Smooth muscle cell (in vitro differentiated cells): ENCODE measurements around the gene CADPS2. TPM values are rescaled to one million over a fixed set of nuclear protein-coding genes. Genes with fewer than 3 reads are reported as not detected.
A peak's percentile ranks its signal among the peaks of the same experiment; 100 is the strongest.

ENCODE experiments used
- DNase-seq: peaks from one replicate; lab custom pipeline; 2025; ENCODE audit not compliant: unreplicated experiment; lab: John Stamatoyannopoulos, UW
- H2AFZ ChIP-seq: fragments of 200-600 bp; sonication (generic); 2 replicates; pipeline ENCODE4 v1.6.0; 2016; ENCODE audit warnings: antibody characterized with exemption, low read depth, mild to moderate bottlenecking
- H3F3A ChIP-seq: fragments of 200-600 bp; sonication (generic); 2 replicates; pipeline ENCODE4 v1.6.0; 2017; ENCODE audit warnings: antibody characterized with exemption, low read depth
- H3K27ac ChIP-seq: fragments of 200-600 bp; sonication (generic); 2 replicates; pipeline ENCODE4 v1.5.1; 2016; ENCODE audit warnings: low read depth, mild to moderate bottlenecking
- H3K27me3 ChIP-seq: fragments of 200-600 bp; sonication (generic); 2 replicates; pipeline ENCODE4 v1.6.1; 2016; ENCODE audit warnings: low read depth, mild to moderate bottlenecking
- H3K36me3 ChIP-seq: fragments of 200-600 bp; sonication (generic); 2 replicates; pipeline ENCODE4 v1.5.1; 2016; ENCODE audit warnings: low read depth
- H3K4me1 ChIP-seq: fragments of 200-600 bp; sonication (generic); 2 replicates; pipeline ENCODE4 v1.5.1; 2016; ENCODE audit warnings: low read depth
- H3K4me2 ChIP-seq: fragments of 200-600 bp; sonication (generic); 2 replicates; pipeline ENCODE4 v1.6.0; 2016; ENCODE audit warnings: mild to moderate bottlenecking
- H3K4me3 ChIP-seq: fragments of 200-600 bp; sonication (generic); 2 replicates; pipeline ENCODE4 v1.5.1; 2016; ENCODE audit warnings: mild to moderate bottlenecking
- H3K79me2 ChIP-seq: fragments of 200-600 bp; sonication (generic); 2 replicates; pipeline ENCODE4 v1.6.0; 2016; ENCODE audit warnings: low read depth, mild to moderate bottlenecking
- H3K9ac ChIP-seq: fragments of 200-600 bp; sonication (generic); 2 replicates; pipeline ENCODE4 v1.6.0; 2016; ENCODE audit warnings: low read depth
- H3K9me3 ChIP-seq: fragments of 200-600 bp; sonication (generic); replicated peaks from 2 replicates; pipeline ENCODE4 v1.5.1; 2016; ENCODE audit warnings: low read depth
- H4K20me1 ChIP-seq: fragments of 200-600 bp; sonication (generic); 2 replicates; pipeline ENCODE4 v1.6.0; 2016; ENCODE audit warnings: low read depth
- WGBS: methylation state at CpG from one replicate; pipeline ENCODE4 v1.1.7; 2016; ENCODE audit warnings: low lambda C conversion rate; 5-methylcytosine and 5-hydroxymethylcytosine counted together
- polyA plus RNA-seq: library from polyadenylated mRNA; unstranded; fragments of >200 nt; fragmentation: Nextera tagmentation; extraction: Ambion mirVana; gene quantifications from 2 replicates; pipeline ENCODE4 v1.2.1, GENCODE V29; 2016
- total RNA-seq: library from RNA; depleted of rRNA; stranded (reverse); fragments of >200 nt; gene quantifications from 2 replicates; pipeline ENCODE4 v1.2.3, GENCODE V29; 2014
- TF ChIP-seq, protein P1 (sequence below): fragments of 200-600 bp; sonication (generic); IDR thresholded peaks from 2 replicates; pipeline ENCODE4 v1.5.1; 2017; ENCODE audit warnings: borderline replicate concordance, mild to moderate bottlenecking, antibody characterized with exemption; ENCODE audit not compliant: insufficient read depth, poor library complexity, severe bottlenecking

The CADPS2 gene
- total and polyA plus RNA-seq, 2 experiments from 2014 or later = 8.5 to 15.6 TPM

DNA sequence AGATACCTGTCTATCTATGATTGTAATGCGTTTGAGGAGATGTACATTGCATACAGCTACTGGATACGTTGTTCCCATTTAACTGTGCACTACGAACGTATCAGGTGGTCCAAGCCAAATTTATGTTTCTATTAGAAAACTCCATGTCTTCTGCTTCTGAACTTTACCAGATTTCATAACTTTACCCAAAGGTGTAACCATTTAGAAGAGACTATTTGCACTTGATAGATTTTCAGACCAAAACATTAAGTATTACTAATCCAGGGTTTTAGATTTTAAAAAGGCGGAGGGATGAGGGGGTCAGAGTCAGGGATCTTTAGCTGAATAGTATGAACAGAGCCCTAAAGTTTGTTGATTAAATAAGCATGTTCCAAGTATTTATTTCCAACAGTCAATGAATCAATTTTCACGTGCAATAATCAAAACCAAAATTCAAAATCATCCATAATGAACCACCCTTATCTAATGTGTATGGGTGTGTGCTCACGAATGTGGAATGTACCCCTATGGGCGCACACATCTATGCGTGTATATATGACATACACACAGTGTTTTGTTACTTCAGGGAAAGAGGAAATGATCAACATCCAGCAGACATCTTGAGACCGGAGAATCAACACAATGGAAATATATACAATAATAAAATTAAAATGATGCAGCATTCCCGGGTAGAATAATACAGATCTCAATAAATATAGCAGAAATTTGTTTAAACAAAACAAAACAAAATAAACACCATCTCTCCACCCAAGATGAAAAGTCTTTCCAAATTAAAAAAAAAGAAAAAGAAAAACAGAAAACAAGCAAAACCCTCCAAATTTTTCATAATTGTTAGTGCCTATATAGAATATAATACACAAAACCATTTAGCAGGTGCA lies 585.1 kb downstream of the CADPS2 start:
- Histone ChIP-seq H3K4me3 (no peak overlapping the region), H3K4me2 (peak overlapping the region; percentile 82), H3K36me3 (no peaks in the 10 kb centered on the region), H3K79me2 (no peaks in the 10 kb centered on the region), H3F3A (no peaks in the 10 kb centered on the region), H3K27me3 (peaks cover 100% of the 10 kb centered on the region), H3K27ac (no peak overlapping the region), H3K4me1 (peaks cover 11% of the 10 kb centered on the region), H4K20me1 (no peaks in the 10 kb centered on the region), H3K9ac (no peak overlapping the region), H2AFZ (no peak overlapping the region), H3K9me3 (no peaks in the 10 kb centered on the region)
- WGBS = 31% methylated on average over 11 of the region's 11 CpGs
- no peak for DNase-seq
- TF ChIP-seq, protein P1, sequence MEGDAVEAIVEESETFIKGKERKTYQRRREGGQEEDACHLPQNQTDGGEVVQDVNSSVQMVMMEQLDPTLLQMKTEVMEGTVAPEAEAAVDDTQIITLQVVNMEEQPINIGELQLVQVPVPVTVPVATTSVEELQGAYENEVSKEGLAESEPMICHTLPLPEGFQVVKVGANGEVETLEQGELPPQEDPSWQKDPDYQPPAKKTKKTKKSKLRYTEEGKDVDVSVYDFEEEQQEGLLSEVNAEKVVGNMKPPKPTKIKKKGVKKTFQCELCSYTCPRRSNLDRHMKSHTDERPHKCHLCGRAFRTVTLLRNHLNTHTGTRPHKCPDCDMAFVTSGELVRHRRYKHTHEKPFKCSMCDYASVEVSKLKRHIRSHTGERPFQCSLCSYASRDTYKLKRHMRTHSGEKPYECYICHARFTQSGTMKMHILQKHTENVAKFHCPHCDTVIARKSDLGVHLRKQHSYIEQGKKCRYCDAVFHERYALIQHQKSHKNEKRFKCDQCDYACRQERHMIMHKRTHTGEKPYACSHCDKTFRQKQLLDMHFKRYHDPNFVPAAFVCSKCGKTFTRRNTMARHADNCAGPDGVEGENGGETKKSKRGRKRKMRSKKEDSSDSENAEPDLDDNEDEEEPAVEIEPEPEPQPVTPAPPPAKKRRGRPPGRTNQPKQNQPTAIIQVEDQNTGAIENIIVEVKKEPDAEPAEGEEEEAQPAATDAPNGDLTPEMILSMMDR = no peak

DNA sequence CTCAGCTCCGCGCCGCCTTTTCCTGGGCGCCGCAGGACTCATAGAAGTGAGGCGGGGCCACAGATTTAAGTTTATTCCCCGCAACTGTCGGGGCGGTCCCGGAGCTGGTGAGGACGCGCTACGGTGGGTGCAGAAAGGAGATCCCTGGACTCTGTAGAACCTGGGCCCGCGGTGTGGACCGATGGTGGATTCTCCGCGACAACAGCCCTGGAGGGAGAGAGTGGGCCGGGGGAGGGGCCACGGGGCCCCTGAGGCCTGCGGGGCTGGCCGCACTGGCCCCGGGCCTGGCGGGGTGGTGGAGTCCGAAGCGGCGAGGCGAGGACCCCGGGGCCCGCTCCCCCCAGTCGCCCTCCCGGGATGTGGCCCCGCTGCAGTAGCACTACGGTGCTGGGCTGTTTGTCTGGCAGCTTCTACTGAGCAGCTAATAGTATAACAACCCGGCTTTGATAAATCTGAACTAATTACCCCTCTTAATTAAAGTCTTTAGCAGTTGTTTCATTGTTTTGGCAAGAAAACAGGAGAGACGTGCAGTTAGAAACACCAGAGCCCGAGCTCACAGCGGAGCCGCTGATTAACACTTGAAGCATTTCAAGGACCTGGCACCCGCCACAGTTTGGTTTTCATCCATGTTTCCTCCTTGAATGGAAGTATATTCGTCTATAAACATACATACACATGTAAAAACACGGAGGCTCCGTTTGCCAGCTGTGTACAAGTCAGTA lies 585.9 kb downstream of the CADPS2 start:
- Histone ChIP-seq H3K4me1 (peaks cover 11% of the 10 kb centered on the region), H3K79me2 (no peaks in the 10 kb centered on the region), H3F3A (no peaks in the 10 kb centered on the region), H3K4me3 (peak overlapping the region; percentile 32), H3K36me3 (no peaks in the 10 kb centered on the region), H2AFZ (peak overlapping the region; percentile 54), H3K27me3 (peaks cover 100% of the 10 kb centered on the region), H3K9ac (no peak overlapping the region), H3K27ac (no peak overlapping the region), H3K9me3 (no peaks in the 10 kb centered on the region), H3K4me2 (peak overlapping the region; percentile 82), H4K20me1 (no peaks in the 10 kb centered on the region)
- WGBS = 4% methylated on average over 28 of the region's 43 CpGs
- TF ChIP-seq, protein P1 = no peak
- DNase-seq = no peak

DNA sequence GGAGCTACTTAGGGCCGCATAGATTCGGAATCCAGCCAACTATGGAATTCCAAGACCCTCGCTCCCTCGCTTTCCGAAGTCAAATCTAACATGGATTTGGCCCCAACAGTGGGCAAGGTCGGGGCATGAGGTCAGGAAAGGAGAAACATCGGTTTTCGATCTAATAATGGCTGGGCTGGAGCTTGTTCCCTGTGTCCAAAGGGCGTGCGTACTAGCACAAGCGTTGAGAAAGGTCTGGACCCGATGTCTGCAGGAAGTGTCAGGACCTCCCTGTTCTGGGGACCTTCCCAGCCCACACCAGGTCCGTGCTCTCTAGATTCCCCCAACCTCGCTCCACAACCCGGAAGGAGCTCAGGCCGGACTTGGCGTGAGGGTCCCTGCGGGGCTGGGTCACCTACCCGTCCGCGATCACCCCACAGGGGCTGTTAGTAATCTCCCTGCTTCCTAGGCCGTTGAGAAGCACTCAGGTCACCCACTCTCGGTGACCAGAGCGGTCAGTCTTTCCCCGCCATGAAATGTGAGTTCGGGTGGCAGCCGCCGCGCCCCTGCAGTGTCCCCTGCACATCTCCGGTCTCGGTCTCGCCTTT lies 586.5 kb downstream of the CADPS2 start:
- TF ChIP-seq, protein P1 = no peak
- Histone ChIP-seq H3K4me2 (peak overlapping the region; percentile 82), H3K27ac (no peak overlapping the region), H3K4me3 (peak overlapping the region; percentile 32), H3K79me2 (no peaks in the 10 kb centered on the region), H4K20me1 (no peaks in the 10 kb centered on the region), H3F3A (no peaks in the 10 kb centered on the region), H3K4me1 (peaks cover 11% of the 10 kb centered on the region), H3K9me3 (no peaks in the 10 kb centered on the region), H3K36me3 (no peaks in the 10 kb centered on the region), H3K9ac (no peak overlapping the region), H2AFZ (peak overlapping the region; percentile 54), H3K27me3 (peaks cover 100% of the 10 kb centered on the region)
- no peak for DNase-seq
- WGBS = 4% methylated on average over 32 of the region's 32 CpGs
